IMR-90 (cell line): ENCODE results near the gene HNRNPAB. TPM values are rescaled to one million over a fixed set of nuclear protein-coding genes. Genes with fewer than 3 reads are reported as not detected.

Experiments used
- ATAC-seq: fragments of 200-7000 bp; cut with Tn5 transposase; 2 replicates; pipeline ENCODE4 v1.9.1; 2020; ENCODE audit warnings: low read depth, mild to moderate bottlenecking, moderate library complexity
- BruUV-seq: library from RNA; stranded (reverse); fragments of 400-500 nt; replicated peaks from 2 replicates; lab custom pipeline; 2021; lab: Mats Ljungman, UMichigan
- CTCF ChIA-PET: fragments of 300-600 bp; formaldehyde crosslinking; extraction: SDS; loops from one replicate; lab custom pipeline; 2021; ENCODE audit warnings: antibody characterized with exemption; lab: Yijun Ruan, JAX
- POLR2A ChIA-PET: fragments of 300-600 bp; sonication (Branson Sonifier 250); formaldehyde crosslinking; loops from one replicate; lab custom pipeline; 2022; ENCODE audit warnings: antibody characterized with exemption; ENCODE audit not compliant: unreplicated experiment; lab: Charles Lee
- DNase-seq: peaks from one replicate; pipeline ENCODE4 v3.0.0; 2013
- H2AFZ ChIP-seq: replicated peaks from 2 replicates; pipeline ENCODE3; 2013; ENCODE audit warnings: low read length, mild to moderate bottlenecking; ENCODE audit not compliant: poor library complexity
- H2AK5ac ChIP-seq: 2 replicates; pipeline ENCODE4 v1.6.1; 2013; ENCODE audit warnings: low read depth, low read length, inconsistent platforms
- H2AK9ac ChIP-seq: replicated peaks from 2 replicates; pipeline ENCODE3; 2013; ENCODE audit warnings: mild to moderate bottlenecking, low read depth, low read length, moderate library complexity; ENCODE audit not compliant: poor library complexity
- H2BK120ac ChIP-seq: 2 replicates; pipeline ENCODE4 v1.6.1; 2013; ENCODE audit warnings: low read depth, low read length, inconsistent platforms
- H2BK15ac ChIP-seq: 3 replicates; pipeline ENCODE4 v1.6.1; 2013; ENCODE audit warnings: low read depth, low read length, inconsistent platforms
- H2BK20ac ChIP-seq: 2 replicates; pipeline ENCODE4 v1.6.1; 2013; ENCODE audit warnings: low read depth, mild to moderate bottlenecking, inconsistent platforms, low read length, moderate library complexity
- H2BK5ac ChIP-seq: 2 replicates; pipeline ENCODE4 v1.6.1; 2013; ENCODE audit warnings: mild to moderate bottlenecking, low read depth, low read length, inconsistent platforms; ENCODE audit not compliant: poor library complexity, severe bottlenecking
- H3K14ac ChIP-seq: replicated peaks from 2 replicates; pipeline ENCODE4 v1.6.1; 2013; ENCODE audit warnings: low read depth, low read length, inconsistent platforms
- H3K18ac ChIP-seq: 2 replicates; pipeline ENCODE4 v1.6.1; 2013; ENCODE audit warnings: low read depth, low read length, control low read depth
- H3K23ac ChIP-seq: 2 replicates; pipeline ENCODE4 v1.6.1; 2013; ENCODE audit warnings: low read depth, low read length, inconsistent platforms
- H3K27ac ChIP-seq: 2 replicates; pipeline ENCODE4 v1.5.1; 2013; ENCODE audit warnings: mild to moderate bottlenecking, control low read depth, low read length; ENCODE audit not compliant: insufficient read depth
- H3K27me3 ChIP-seq: 2 replicates; pipeline ENCODE4 v1.6.1; 2013; ENCODE audit warnings: low read length; ENCODE audit not compliant: control insufficient read depth, insufficient read depth
- H3K36me3 ChIP-seq: 2 replicates; pipeline ENCODE4 v1.6.1; 2013; ENCODE audit warnings: low read length, mixed read lengths; ENCODE audit not compliant: control insufficient read depth, insufficient read depth
- H3K4ac ChIP-seq: 2 replicates; pipeline ENCODE4 v1.6.1; 2013; ENCODE audit warnings: low read depth, low read length, inconsistent platforms
- H3K4me1 ChIP-seq: 2 replicates; pipeline ENCODE4 v1.6.1; 2013; ENCODE audit warnings: low read length, mixed read lengths; ENCODE audit not compliant: control insufficient read depth, insufficient read depth
- H3K4me2 ChIP-seq: 2 replicates; pipeline ENCODE4 v1.6.1; 2013; ENCODE audit warnings: low read depth, mild to moderate bottlenecking, control low read depth, low read length, moderate library complexity
- H3K4me3 ChIP-seq: 2 replicates; pipeline ENCODE4 v1.5.1; 2013; ENCODE audit warnings: low read depth, mild to moderate bottlenecking, control low read depth, low read length, moderate library complexity; ENCODE audit not compliant: insufficient read depth
- H3K56ac ChIP-seq: 2 replicates; pipeline ENCODE4 v1.6.1; 2013; ENCODE audit warnings: low read length, inconsistent platforms; ENCODE audit not compliant: insufficient read depth; ENCODE audit errors: extremely low read depth
- H3K79me1 ChIP-seq, 2 experiments: 2 replicates each; pipeline ENCODE4 v1.6.1; 2013; ENCODE audit warnings: low read length in 2 of 2, inconsistent platforms in 1 of 2, low read depth in 1 of 2
- H3K9ac ChIP-seq: 2 replicates; pipeline ENCODE4 v1.6.1; 2013; ENCODE audit warnings: low read depth, low read length, control low read depth
- H3K9me1 ChIP-seq: 2 replicates; pipeline ENCODE4 v1.6.1; 2013; ENCODE audit warnings: low read length, inconsistent platforms; ENCODE audit not compliant: insufficient read depth
- H3K9me3 ChIP-seq: 2 replicates; pipeline ENCODE4 v1.6.1; 2013; ENCODE audit warnings: low read length; ENCODE audit not compliant: control insufficient read depth, insufficient read depth
- H4K20me1 ChIP-seq: 2 replicates; pipeline ENCODE4 v1.6.1; 2013; ENCODE audit warnings: low read length, inconsistent platforms; ENCODE audit not compliant: insufficient read depth
- H4K5ac ChIP-seq: 2 replicates; pipeline ENCODE4 v1.6.1; 2013; ENCODE audit warnings: mild to moderate bottlenecking, low read depth, low read length, control low read depth
- H4K8ac ChIP-seq, 2 experiments: 2 replicates each; pipeline ENCODE4 v1.6.1; 2013; ENCODE audit warnings: low read depth in 2 of 2, low read length in 2 of 2, control low read depth in 1 of 2, inconsistent platforms in 1 of 2
- H4K91ac ChIP-seq: 2 replicates; pipeline ENCODE4 v1.6.1; 2013; ENCODE audit warnings: low read depth, low read length, inconsistent platforms; ENCODE audit not compliant: insufficient read depth
- CEBPB ChIP-seq: IDR thresholded peaks from 2 replicates; pipeline ENCODE4 v1.6.1; 2012; ENCODE audit warnings: low read depth, low read length, improper control_type of control experiment
- CTCF ChIP-seq: conservative IDR thresholded peaks from 2 replicates; pipeline ENCODE4 v1.5.1; 2012; ENCODE audit warnings: mild to moderate bottlenecking, low read depth, low read length, improper control_type of control experiment
- ELK1 ChIP-seq: fragments of 150-350 bp; IDR thresholded peaks from 2 replicates; pipeline ENCODE4 v1.6.1; 2016; ENCODE audit warnings: low read depth, mild to moderate bottlenecking, low read length, moderate library complexity, borderline replicate concordance
- FOS ChIP-seq: fragments of 150-350 bp; IDR thresholded peaks from 2 replicates; pipeline ENCODE4 v1.6.1; 2016; ENCODE audit warnings: low read depth, low read length
- MAFK ChIP-seq: IDR thresholded peaks from 2 replicates; pipeline ENCODE4 v1.6.1; 2012; ENCODE audit warnings: low read depth, low read length, improper control_type of control experiment
- MXI1 ChIP-seq: IDR thresholded peaks from 2 replicates; pipeline ENCODE4 v1.6.1; 2012; ENCODE audit warnings: low read depth, mild to moderate bottlenecking, low read length, moderate library complexity, borderline replicate concordance
- NFE2L2 ChIP-seq: fragments of 150-350 bp; IDR thresholded peaks from 2 replicates; pipeline ENCODE4 v1.6.1; 2016; ENCODE audit warnings: low read depth, mild to moderate bottlenecking, low read length
- POLR2A ChIP-seq: IDR thresholded peaks from 2 replicates; pipeline ENCODE4 v1.6.1; 2012; ENCODE audit warnings: mild to moderate bottlenecking, low read depth, low read length
- RAD21 ChIP-seq: IDR thresholded peaks from 2 replicates; pipeline ENCODE4 v1.6.1; 2012; ENCODE audit warnings: low read length, improper control_type of control experiment
- RCOR1 ChIP-seq: IDR thresholded peaks from 2 replicates; pipeline ENCODE4 v1.6.1; 2012; ENCODE audit warnings: mild to moderate bottlenecking, low read length, improper control_type of control experiment; ENCODE audit not compliant: insufficient replicate concordance
- RFX5 ChIP-seq: IDR thresholded peaks from 2 replicates; pipeline ENCODE4 v1.8.0; 2012; ENCODE audit warnings: low read depth, mild to moderate bottlenecking, low read length, moderate library complexity
- USF2 ChIP-seq: fragments of 150-350 bp; IDR thresholded peaks from 2 replicates; pipeline ENCODE4 v1.6.1; 2017; ENCODE audit warnings: mild to moderate bottlenecking, antibody characterized with exemption, low read length, low read depth
- WGBS, 2 experiments: methylation state at CpG; one replicate each; pipeline versions ENCODE4 v1.1.5 to v1.1.7; 2013; ENCODE audit warnings: missing lambda C conversion rate in 2 of 2; ENCODE audit not compliant: insufficient read length in 1 of 2; ENCODE audit errors: extremely low coverage in 2 of 2; 5-methylcytosine and 5-hydroxymethylcytosine counted together
- dilution Hi-C: fragments of 300-500 bp; cut with HindIII; formaldehyde crosslinking; loops from one replicate; pipeline ENCODE4 v1.14.3; 2018; ENCODE audit warnings: low sequenced_read_pairs; ENCODE audit not compliant: unreplicated experiment
- in situ Hi-C: fragments of 300-500 bp; cut with MboI; formaldehyde crosslinking; loops from 3 replicates; pipeline ENCODE4 v1.14.3; 2019; ENCODE audit warnings: low sequenced_read_pairs, inconsistent platforms, mixed read lengths
- intact Hi-C: fragments of 100-400 bp; cut with micrococcal nuclease; formaldehyde crosslinking; loops from 2 replicates; pipeline ENCODE4 v1.10.0; 2022
- polyA plus RNA-seq, 3 experiments: library from polyadenylated mRNA; depleted of rRNA; stranded (reverse); fragments of >200 nt; gene quantifications; 2 replicates each; pipeline ENCODE4 v1.2.3, GENCODE V29; 2012; ENCODE audit warnings: low replicate concordance in 1 of 3
- total RNA-seq: library from RNA; depleted of rRNA; stranded (reverse); fragments of >200 nt; gene quantifications from 2 replicates; pipeline ENCODE4 v1.2.3, GENCODE V29; 2012

Gene HNRNPAB
- total and polyA plus RNA-seq, 2 of the 4 experiments (the other 2 are of a cell fraction), result 32.1 to 128 TPM

GRCh38 chr5:178235588-178235974, 31.2 kb downstream of the HNRNPAB start:
- no peak overlapping the region for H2BK15ac ChIP-seq
- H4K5ac ChIP-seq, result no peak overlapping the region
- peaks cover 9% of the 10 kb centered on the region for H3K4me1 ChIP-seq
- no peak overlapping the region for H3K14ac ChIP-seq
- no peak overlapping the region for H4K8ac ChIP-seq
- no peak overlapping the region for H2AK9ac ChIP-seq
- no peak for ATAC-seq
- CTCF ChIA-PET, result interaction anchor here (0.6 kb wide), 2 partner anchors 23 to 387 kb away, joined by 3 to 4 read pairs; no protein-coding TSS in a partner anchor
- peaks cover 13 to 15% of the 10 kb centered on the region in 2 experiments for H3K79me1 ChIP-seq
- no peak overlapping the region for H3K27ac ChIP-seq
- H3K36me3 ChIP-seq, result peaks cover 3% of the 10 kb centered on the region
- no peak overlapping the region for H3K23ac ChIP-seq
- no peak overlapping the region for H3K9ac ChIP-seq
- no peaks in the 10 kb centered on the region for H3K27me3 ChIP-seq
- H2BK5ac ChIP-seq, result no peak overlapping the region
- H2BK120ac ChIP-seq, result no peak overlapping the region
- peaks cover 16% of the 10 kb centered on the region for H3K9me1 ChIP-seq
- H3K18ac ChIP-seq, result no peak overlapping the region
- no peak overlapping the region for H2AK5ac ChIP-seq
- H4K91ac ChIP-seq, result no peak overlapping the region
- no peak overlapping the region for H3K4me3 ChIP-seq
- dilution Hi-C loops, result no loop called here
- WGBS, 2 experiments, result 60% methylated on average over 1 of the region's 3 CpGs; no CpG with 5 or more reads in 1 of the 2 experiments
- BruUV-seq, result no TSS peak
- no peak overlapping the region for H2BK20ac ChIP-seq
- no peak for TF ChIP-seq MAFK
- no peak for TF ChIP-seq ELK1
- no peak for TF ChIP-seq RCOR1
- no peak for TF ChIP-seq NFE2L2
- no peak for TF ChIP-seq MXI1
- no peak for TF ChIP-seq CTCF
- no peak for TF ChIP-seq RAD21
- no peak for TF ChIP-seq CEBPB
- no peak for TF ChIP-seq RFX5
- no peak for TF ChIP-seq USF2
- no peak for TF ChIP-seq POLR2A
- no peak for TF ChIP-seq FOS
- no peaks in the 10 kb centered on the region for H3K9me3 ChIP-seq
- no peak overlapping the region for H3K4ac ChIP-seq
- POLR2A ChIA-PET, result no interaction called here
- peak overlapping the region; percentile 56 for H2AFZ ChIP-seq
- in situ Hi-C loops, result no loop called here
- no peak for DNase-seq
- peaks cover 4% of the 10 kb centered on the region; the same call in 1 of the 2 replicates for H4K20me1 ChIP-seq
- H3K4me2 ChIP-seq, result no peak overlapping the region
- no peak overlapping the region for H3K56ac ChIP-seq
- intact Hi-C loops, result loop anchor here (1.0 kb wide), 1 partner anchor 316 kb away; no protein-coding TSS in a partner anchor
